ENCODE results near the gene PLS1.

DNA sequence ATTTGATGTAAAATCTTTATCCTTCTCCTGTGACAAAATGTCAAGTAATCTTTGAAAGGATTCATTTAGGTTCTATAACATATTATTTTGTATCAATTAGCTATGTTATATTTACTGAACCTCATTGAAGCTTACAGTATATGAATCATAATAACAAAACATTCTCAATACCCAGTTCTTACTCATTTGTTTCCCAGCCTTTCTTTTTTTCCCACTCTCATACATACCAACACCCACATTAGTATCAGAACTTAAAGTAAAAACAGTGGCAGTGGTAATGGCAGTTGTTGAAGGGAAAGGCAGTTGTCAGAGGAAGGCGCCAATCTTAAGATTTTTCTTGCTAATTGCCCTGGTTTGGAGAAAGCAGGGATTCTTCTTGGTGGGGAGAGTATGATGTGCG lies 94.4 kb downstream of the PLS1 start:
- TF ChIP-seq, protein P1, sequence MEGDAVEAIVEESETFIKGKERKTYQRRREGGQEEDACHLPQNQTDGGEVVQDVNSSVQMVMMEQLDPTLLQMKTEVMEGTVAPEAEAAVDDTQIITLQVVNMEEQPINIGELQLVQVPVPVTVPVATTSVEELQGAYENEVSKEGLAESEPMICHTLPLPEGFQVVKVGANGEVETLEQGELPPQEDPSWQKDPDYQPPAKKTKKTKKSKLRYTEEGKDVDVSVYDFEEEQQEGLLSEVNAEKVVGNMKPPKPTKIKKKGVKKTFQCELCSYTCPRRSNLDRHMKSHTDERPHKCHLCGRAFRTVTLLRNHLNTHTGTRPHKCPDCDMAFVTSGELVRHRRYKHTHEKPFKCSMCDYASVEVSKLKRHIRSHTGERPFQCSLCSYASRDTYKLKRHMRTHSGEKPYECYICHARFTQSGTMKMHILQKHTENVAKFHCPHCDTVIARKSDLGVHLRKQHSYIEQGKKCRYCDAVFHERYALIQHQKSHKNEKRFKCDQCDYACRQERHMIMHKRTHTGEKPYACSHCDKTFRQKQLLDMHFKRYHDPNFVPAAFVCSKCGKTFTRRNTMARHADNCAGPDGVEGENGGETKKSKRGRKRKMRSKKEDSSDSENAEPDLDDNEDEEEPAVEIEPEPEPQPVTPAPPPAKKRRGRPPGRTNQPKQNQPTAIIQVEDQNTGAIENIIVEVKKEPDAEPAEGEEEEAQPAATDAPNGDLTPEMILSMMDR (IDR thresholded peaks at IDR 0.05; ENCODE audit: low read length), result no peak
- TF ChIP-seq EZH2 (IDR thresholded peaks at IDR 0.05; ENCODE audit: borderline replicate concordance, low read length), result no peak
